H1 (cell line): ENCODE measurements around the gene TCL1A. TPM values are rescaled to one million over a fixed set of nuclear protein-coding genes. Genes with fewer than 3 reads are reported as not detected.

Experiments used
- CTCF ChIA-PET: fragments of 300-600 bp; sonication (Branson Sonifier 250); formaldehyde crosslinking; loops from one replicate; lab custom pipeline; 2021; ENCODE audit not compliant: partially characterized antibody; lab: Charles Lee
- POLR2A ChIA-PET: fragments of 300-600 bp; sonication (Branson Sonifier 250); formaldehyde crosslinking; loops from one replicate; lab custom pipeline; 2021; ENCODE audit warnings: inconsistent platforms; ENCODE audit not compliant: partially characterized antibody; lab: Charles Lee
- DNase-seq, 2 experiments: peaks; one replicate each; pipeline versions ENCODE4 v3.0.0 to v3.0.0-alpha.2; 2010 to 2022; ENCODE audit warnings: low spot score in 2 of 2, low read depth in 1 of 2, mixed read lengths in 1 of 2
- FAIRE-seq: peaks from 2 replicates; lab custom pipeline; 2011; peaks lifted over from hg19 to GRCh38; lab: Jason Lieb, UNC
- H2AFZ ChIP-seq: 2 replicates; pipeline ENCODE4 v1.8.1; 2012; ENCODE audit warnings: low read length, inconsistent platforms
- H2AK5ac ChIP-seq: 2 replicates; pipeline ENCODE4 v1.6.1; 2013; ENCODE audit warnings: low read depth, low read length
- H2BK120ac ChIP-seq: replicated peaks from 2 replicates; pipeline ENCODE3; 2013; ENCODE audit warnings: low read depth, low read length, inconsistent platforms
- H2BK12ac ChIP-seq: 2 replicates; pipeline ENCODE4 v1.6.1; 2013; ENCODE audit warnings: low read depth, low read length
- H2BK15ac ChIP-seq: 2 replicates; pipeline ENCODE4 v1.6.1; 2013; ENCODE audit warnings: low read length
- H2BK20ac ChIP-seq: 2 replicates; pipeline ENCODE4 v1.6.1; 2013; ENCODE audit warnings: low read length
- H2BK5ac ChIP-seq: 2 replicates; pipeline ENCODE4 v1.6.1; 2013; ENCODE audit warnings: low read depth, low read length
- H3K14ac ChIP-seq: 2 replicates; pipeline ENCODE4 v1.6.1; 2013; ENCODE audit warnings: inconsistent platforms; ENCODE audit not compliant: insufficient read length
- H3K18ac ChIP-seq: 2 replicates; pipeline ENCODE4 v1.6.1; 2013; ENCODE audit warnings: low read length; ENCODE audit errors: extremely low read depth
- H3K23ac ChIP-seq: 2 replicates; pipeline ENCODE4 v1.6.1; 2013; ENCODE audit warnings: inconsistent platforms; ENCODE audit not compliant: insufficient read length
- H3K23me2 ChIP-seq: 2 replicates; pipeline ENCODE4 v1.6.1; 2013; ENCODE audit warnings: low read depth, low read length
- H3K27ac ChIP-seq: 2 replicates; pipeline ENCODE4 v1.6.1; 2011; ENCODE audit warnings: low read depth, low read length, inconsistent platforms
- H3K27me3 ChIP-seq, 4 experiments: replicated peaks in 1 of 4; 1 replicate in 1 of 4; 2 replicates in 3 of 4; pipeline versions ENCODE4 v1.6.1 to v1.8.1; 2011 to 2013; ENCODE audit warnings: low read length in 3 of 4, mild to moderate bottlenecking in 3 of 4, inconsistent platforms in 2 of 4, mixed read lengths in 2 of 4, moderate library complexity in 1 of 4; ENCODE audit not compliant: control insufficient read depth in 3 of 4, insufficient read depth in 3 of 4; ENCODE audit errors: extremely low read depth in 1 of 4
- H3K36me3 ChIP-seq, 4 experiments: 2 replicates each; pipeline versions ENCODE4 v1.6.1 to v1.8.1; 2011 to 2013; ENCODE audit warnings: mild to moderate bottlenecking in 4 of 4, low read length in 3 of 4, moderate library complexity in 2 of 4, control low read depth in 1 of 4, inconsistent platforms in 1 of 4; ENCODE audit not compliant: insufficient read depth in 4 of 4, control insufficient read depth in 2 of 4
- H3K4ac ChIP-seq: replicated peaks from 2 replicates; pipeline ENCODE3; 2013; ENCODE audit warnings: low read length, low read depth, mixed read lengths, inconsistent platforms; ENCODE audit not compliant: insufficient read length
- H3K4me1 ChIP-seq, 4 experiments: replicated peaks in 1 of 4; 1 replicate in 1 of 4; 2 replicates in 3 of 4; pipeline versions ENCODE4 v1.6.1 to v1.8.1; 2011 to 2013; ENCODE audit warnings: low read length in 3 of 4, inconsistent platforms in 2 of 4, mixed read lengths in 1 of 4; ENCODE audit not compliant: insufficient read depth in 4 of 4, control insufficient read depth in 3 of 4
- H3K4me2 ChIP-seq, 2 experiments: 2 replicates each; pipeline versions ENCODE4 v1.6.1 to v1.8.1; 2011 to 2013; ENCODE audit warnings: low read depth in 2 of 2, low read length in 2 of 2, control low read depth in 1 of 2, inconsistent platforms in 1 of 2, mild to moderate bottlenecking in 1 of 2; ENCODE audit not compliant: insufficient read depth in 1 of 2
- H3K4me3 ChIP-seq, 4 experiments: fragments of 200-600, 300-600 bp in 1 of 4; sonication (generic), shearing (Covaris generic), sonication (Bioruptor Twin) in 1 of 4; 2 replicates each; pipeline versions ENCODE4 v1.5.1 to v1.8.1; 2011 to 2016; ENCODE audit warnings: low read length in 4 of 4, low read depth in 3 of 4, control low read depth in 2 of 4, inconsistent platforms in 2 of 4, mild to moderate bottlenecking in 2 of 4, mixed read lengths in 1 of 4, moderate library complexity in 1 of 4; ENCODE audit not compliant: insufficient read depth in 2 of 4; ENCODE audit errors: extremely low read depth in 1 of 4
- H3K56ac ChIP-seq: replicated peaks from 2 replicates; pipeline ENCODE3; 2013; ENCODE audit warnings: low read depth, mild to moderate bottlenecking, mixed read lengths, low read length, inconsistent platforms; ENCODE audit not compliant: insufficient read length
- H3K79me1 ChIP-seq: 2 replicates; pipeline ENCODE4 v1.6.1; 2013; ENCODE audit warnings: low read depth, low read length, control low read depth
- H3K79me2 ChIP-seq, 2 experiments: 2 replicates each; pipeline versions ENCODE4 v1.6.1 to v1.8.1; 2012 to 2013; ENCODE audit warnings: low read length in 2 of 2, mild to moderate bottlenecking in 2 of 2, inconsistent platforms in 1 of 2; ENCODE audit not compliant: insufficient read depth in 2 of 2, control insufficient read depth in 1 of 2
- H3K9ac ChIP-seq, 4 experiments: replicated peaks in 1 of 4; 1 replicate in 1 of 4; 2 replicates in 3 of 4; pipeline versions ENCODE4 v1.6.1 to v1.8.1; 2011 to 2013; ENCODE audit warnings: low read depth in 3 of 4, low read length in 3 of 4, control low read depth in 2 of 4, mild to moderate bottlenecking in 2 of 4, moderate library complexity in 2 of 4, inconsistent platforms in 1 of 4; ENCODE audit errors: extremely low read depth in 1 of 4
- H3K9me3 ChIP-seq, 2 experiments: 2 replicates each; pipeline versions ENCODE4 v1.6.1 to v1.8.1; 2012 to 2013; ENCODE audit warnings: mild to moderate bottlenecking in 2 of 2, moderate library complexity in 2 of 2, control low read depth in 1 of 2, inconsistent platforms in 1 of 2, low read depth in 1 of 2, low read length in 1 of 2, mixed read lengths in 1 of 2; ENCODE audit not compliant: insufficient read depth in 2 of 2
- H4K20me1 ChIP-seq, 2 experiments: replicated peaks in 1 of 2; 2 replicates each; pipeline versions ENCODE3 to v1.8.1; 2011 to 2013; ENCODE audit warnings: inconsistent platforms in 2 of 2, low read length in 2 of 2, mild to moderate bottlenecking in 1 of 2; ENCODE audit not compliant: insufficient read depth in 2 of 2, control insufficient read depth in 1 of 2
- H4K5ac ChIP-seq: 2 replicates; pipeline ENCODE4 v1.6.1; 2013; ENCODE audit warnings: low read length, low read depth, mixed read lengths, inconsistent platforms; ENCODE audit not compliant: insufficient read length
- H4K8ac ChIP-seq: 2 replicates; pipeline ENCODE4 v1.8.0; 2013; ENCODE audit warnings: mild to moderate bottlenecking, moderate library complexity, low read length, inconsistent platforms; ENCODE audit not compliant: insufficient read depth; ENCODE audit errors: extremely low read depth
- H4K91ac ChIP-seq: replicated peaks from 2 replicates; pipeline ENCODE3; 2013; ENCODE audit warnings: low read length, mixed read lengths, inconsistent platforms; ENCODE audit not compliant: insufficient read length
- E2F6 ChIP-seq: IDR thresholded peaks from 2 replicates; pipeline ENCODE4 v1.6.1; 2012; ENCODE audit warnings: inconsistent platforms
- HDAC6 ChIP-seq: IDR thresholded peaks from one replicate; pipeline ENCODE4 v1.7.1; 2012; ENCODE audit warnings: low read depth, mild to moderate bottlenecking, inconsistent platforms, low read length, moderate library complexity
- KDM5A ChIP-seq: fragments of 200-600 bp; IDR thresholded peaks from 2 replicates; pipeline ENCODE4 v1.7.1; 2012; ENCODE audit warnings: mild to moderate bottlenecking, low read length, inconsistent platforms, mixed read lengths
- NANOG ChIP-seq: IDR thresholded peaks from 2 replicates; pipeline ENCODE4 v1.6.1; 2011; ENCODE audit warnings: low read length, low read depth, mild to moderate bottlenecking, inconsistent platforms; ENCODE audit not compliant: insufficient read depth, poor library complexity, severe bottlenecking
- RFX5 ChIP-seq: IDR thresholded peaks from 2 replicates; pipeline ENCODE4 v1.6.1; 2011; ENCODE audit warnings: low read depth, low read length, improper control_type of control experiment, borderline replicate concordance
- SIN3A ChIP-seq, 2 experiments: IDR thresholded peaks in 1 of 2; conservative IDR thresholded peaks in 1 of 2; 2 replicates each; pipeline ENCODE4 v1.6.1; 2011 to 2012; ENCODE audit warnings: low read length in 2 of 2, improper control_type of control experiment in 1 of 2, low read depth in 1 of 2, mild to moderate bottlenecking in 1 of 2
- WGBS, 2 experiments: shearing (Covaris generic) in 1 of 2; methylation state at CpG; one replicate each; pipeline versions ENCODE4 v1.1.6 to v1.1.7; 2013 to 2015; ENCODE audit warnings: low lambda C conversion rate in 2 of 2, mixed read lengths in 2 of 2, inconsistent platforms in 1 of 2, low coverage in 1 of 2, missing lambda C conversion rate in 1 of 2; ENCODE audit not compliant: insufficient replicate concordance in 2 of 2, insufficient coverage in 1 of 2, insufficient read length in 1 of 2; ENCODE audit errors: extremely low coverage in 1 of 2, missing lambda C conversion rate in 1 of 2; 5-methylcytosine and 5-hydroxymethylcytosine counted together
- polyA plus RNA-seq, 7 experiments: library from polyadenylated mRNA; depleted of rRNA in 3 of 7; stranded (reverse) in 5 of 7; unstranded in 2 of 7; fragments of >200 nt in 5 of 7; fragments of 200-250 nt in 2 of 7; gene quantifications; 1 replicate in 5 of 7; 2 replicates in 1 of 7; 4 replicates in 1 of 7; pipeline versions ENCODE4 v1.2.1 to v1.2.3, GENCODE V29; 2011 to 2013; ENCODE audit warnings: missing spikeins in 2 of 7, mixed read lengths in 2 of 7
- total RNA-seq: library from RNA; stranded (reverse); fragmentation: NEBNext Ultra II Directional; extraction: Animal tissue kit (Norgen Biotek cat#: 25700); gene quantifications from 2 replicates; pipeline ENCODE4 v1.2.1, GENCODE V29; 2021

TCL1A gene
- total and polyA plus RNA-seq, 2 of the 8 experiments (the other 6 are each of a cell fraction or from before 2014, with no cell fraction given), result 0.35 to 7.6 TPM

GRCh38 chr14:95679148-95679815 is 34.6 kb downstream of the TCL1A start:
- Histone ChIP-seq H4K5ac (no peak overlapping the region), H2BK5ac (no peak overlapping the region), H3K79me2 (no peaks in the 10 kb centered on the region), H2BK15ac (no peak overlapping the region), H2BK120ac (no peak overlapping the region), H2BK12ac (no peak overlapping the region), H2BK20ac (no peak overlapping the region), H4K8ac (no peak overlapping the region), H3K4me2 (no peak overlapping the region), H3K23me2 (no peaks in the 10 kb centered on the region; the same call in 1 of the 2 replicates), H3K36me3 (no peaks in the 10 kb centered on the region), H4K20me1 (no peaks in the 10 kb centered on the region), H3K27ac (no peak overlapping the region), H2AFZ (no peak overlapping the region), H3K79me1 (no peaks in the 10 kb centered on the region), H3K56ac (no peak overlapping the region), H3K4me1 (peaks cover 2 to 11% (median 3%) of the 10 kb centered on the region in 4 experiments; a peak in 5 of 7 replicates), H3K27me3 (no peaks in the 10 kb centered on the region; a peak in 2 of 7 replicates), H3K14ac (no peak overlapping the region), H2AK5ac (no peak overlapping the region), H3K4me3 (no peak overlapping the region), H3K23ac (no peak overlapping the region), H4K91ac (no peak overlapping the region), H3K9me3 (peaks cover 0 to 2% of the 10 kb centered on the region in 2 experiments; a peak in 1 of 4 replicates), H3K18ac (no peak overlapping the region), H3K9ac (no peak overlapping the region), H3K4ac (no peak overlapping the region)
- no peak for FAIRE-seq
- ChIA-PET CTCF (interaction anchor here (0.6 to 5.2 kb wide), 11 partner anchors 8 to 314 kb away, joined by 3 to 46 read pairs (median 7); no protein-coding TSS in a partner anchor), POLR2A (no interaction called here)
- 93% methylated on average over 4 of the region's 4 CpGs; no CpG with 5 or more reads in 1 of the 2 experiments for WGBS, 2 experiments
- TF ChIP-seq KDM5A, result no peak
- no peak for TF ChIP-seq RFX5
- no peak for TF ChIP-seq HDAC6
- no peak for TF ChIP-seq NANOG
- TF ChIP-seq E2F6, result no peak
- no peak for TF ChIP-seq SIN3A (conservative IDR thresholded peaks at IDR 0.05 in 1 of 2, IDR thresholded peaks at IDR 0.05 in 1 of 2; ENCODE audit: low read depth in 1 of 2, low read length in 2 of 2)
- DNase-seq, result no peak
